Hematopoietic multipotent progenitor cell (in vitro differentiated cells): ENCODE measurements around the gene GMDS. TPM values are rescaled to one million over a fixed set of nuclear protein-coding genes. Genes with fewer than 3 reads are reported as not detected.

Experiments
- DNase-seq, 3 donors: peaks; one replicate each; pipeline ENCODE4 v3.0.0-alpha.2; 2011 to 2015; ENCODE audit warnings: low read depth in 2 of 3, low spot score in 2 of 3
- total RNA-seq: library from RNA; depleted of rRNA; stranded (reverse); fragments of >200 nt; gene quantifications from one replicate; pipeline ENCODE4 v1.2.3, GENCODE V29; 2012

Gene GMDS
- total RNA-seq, 1 donor = 12.7 TPM

DNA sequence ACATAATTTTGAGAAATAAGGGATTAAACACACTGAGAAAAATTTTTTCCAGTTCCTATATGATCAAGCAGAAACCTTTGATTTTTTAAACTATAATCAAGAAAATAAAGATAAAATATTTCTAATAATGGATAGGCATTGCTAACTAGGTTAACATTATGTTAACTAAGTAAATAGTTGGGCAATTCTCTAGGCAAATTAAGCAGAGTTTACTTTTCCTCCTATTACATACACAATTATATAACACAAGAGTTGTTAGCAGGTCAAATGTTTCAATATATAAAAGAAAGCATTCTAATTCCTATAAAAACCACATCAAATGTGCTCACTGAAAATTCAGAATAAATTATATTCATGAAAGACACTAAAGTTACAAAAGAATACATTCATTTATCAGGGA, 191.7 kb downstream of the GMDS start:
- DNase-seq = no peak

DNA sequence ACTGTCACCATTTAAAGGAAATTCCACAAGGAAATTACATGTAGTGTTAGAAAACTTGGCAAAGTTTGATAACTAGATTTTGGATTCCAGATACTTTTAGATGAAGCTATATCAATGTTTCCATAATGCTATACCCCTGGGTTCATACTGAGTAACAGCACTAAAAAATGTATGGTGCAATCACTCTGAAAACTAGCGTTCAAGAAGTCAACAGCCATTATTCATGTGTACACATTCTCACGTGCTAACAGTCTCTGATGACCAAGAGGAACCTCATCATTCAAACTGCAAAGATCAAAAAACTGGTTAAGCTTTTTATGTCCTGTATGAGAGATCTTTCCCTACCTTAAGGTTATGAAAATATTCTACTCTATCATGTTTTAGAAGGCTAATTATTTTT, 197.6 kb downstream of the GMDS start:
- no peak for DNase-seq

DNA sequence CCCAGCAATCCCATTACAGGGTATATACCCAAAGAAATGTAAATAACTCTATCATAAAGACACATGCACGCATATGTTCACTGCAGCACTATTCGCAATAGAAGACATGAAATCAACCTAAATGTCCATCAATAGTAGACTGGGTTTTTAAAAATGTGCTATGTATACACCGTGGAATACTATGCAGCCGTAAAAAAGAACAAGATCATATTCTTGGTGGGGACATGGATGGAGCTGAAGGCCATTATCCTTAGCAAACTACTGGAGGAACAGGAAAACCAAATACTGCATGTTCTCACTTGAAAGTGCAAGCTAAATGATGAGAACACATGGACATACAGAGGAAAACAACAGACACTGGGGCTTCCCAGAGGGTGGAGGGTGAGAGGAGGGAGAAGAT, 201.2 kb downstream of the GMDS start:
- DNase-seq = no peak

DNA sequence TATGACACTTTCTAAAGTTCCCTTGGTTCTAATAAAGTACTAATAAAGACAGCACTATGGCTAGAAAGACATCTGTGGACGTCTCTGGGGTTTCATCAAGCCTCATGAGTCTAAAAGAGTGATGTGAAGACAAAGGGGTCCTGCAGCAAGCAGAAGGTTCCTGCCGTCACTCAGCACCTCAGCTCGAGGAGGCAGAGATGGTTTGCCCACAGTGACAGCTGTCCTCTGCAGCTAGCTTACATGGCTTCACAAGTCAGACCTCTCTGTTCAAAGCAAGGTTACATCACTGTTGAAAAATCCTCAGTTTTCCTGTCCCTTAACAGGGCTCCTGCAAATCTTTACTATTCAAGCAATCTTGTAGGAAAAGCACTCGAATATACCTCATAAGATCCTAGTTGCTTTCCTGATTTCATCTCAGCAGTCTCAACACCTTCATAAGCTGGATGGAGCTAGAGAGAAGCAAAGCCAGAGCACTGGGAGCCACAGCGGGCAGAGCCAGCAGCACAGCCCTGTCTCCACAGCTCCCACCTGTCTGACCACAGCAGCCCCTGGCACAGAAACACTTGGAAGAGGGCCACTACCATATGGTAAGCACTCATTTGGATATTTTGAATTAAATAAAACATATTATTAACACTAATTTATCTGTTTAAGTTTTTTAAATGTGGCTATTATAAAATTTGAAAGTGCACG, 202.3 kb downstream of the GMDS start:
- DNase-seq = no peak

DNA sequence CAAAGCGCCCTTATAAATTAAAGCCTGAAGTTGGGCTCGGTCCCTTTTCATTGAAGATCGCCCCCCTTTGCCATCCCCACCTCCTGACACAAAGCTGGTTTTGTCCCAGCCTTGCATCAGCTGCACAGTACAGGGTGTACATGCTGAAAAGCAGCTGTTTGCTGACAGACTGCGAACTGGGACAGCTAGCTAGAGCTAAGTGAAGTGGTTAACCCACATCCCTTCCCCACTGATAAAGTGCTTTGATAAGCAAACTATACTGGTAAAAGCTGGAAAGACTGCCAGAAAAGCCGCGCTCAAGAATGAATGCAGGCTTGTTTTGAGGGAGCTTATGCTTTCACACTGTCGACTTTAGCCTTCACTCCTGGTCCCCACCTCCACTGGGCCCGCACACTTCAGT, 207.3 kb downstream of the GMDS start:
- peak; percentile 7 to 27 (median 8) for DNase-seq

DNA sequence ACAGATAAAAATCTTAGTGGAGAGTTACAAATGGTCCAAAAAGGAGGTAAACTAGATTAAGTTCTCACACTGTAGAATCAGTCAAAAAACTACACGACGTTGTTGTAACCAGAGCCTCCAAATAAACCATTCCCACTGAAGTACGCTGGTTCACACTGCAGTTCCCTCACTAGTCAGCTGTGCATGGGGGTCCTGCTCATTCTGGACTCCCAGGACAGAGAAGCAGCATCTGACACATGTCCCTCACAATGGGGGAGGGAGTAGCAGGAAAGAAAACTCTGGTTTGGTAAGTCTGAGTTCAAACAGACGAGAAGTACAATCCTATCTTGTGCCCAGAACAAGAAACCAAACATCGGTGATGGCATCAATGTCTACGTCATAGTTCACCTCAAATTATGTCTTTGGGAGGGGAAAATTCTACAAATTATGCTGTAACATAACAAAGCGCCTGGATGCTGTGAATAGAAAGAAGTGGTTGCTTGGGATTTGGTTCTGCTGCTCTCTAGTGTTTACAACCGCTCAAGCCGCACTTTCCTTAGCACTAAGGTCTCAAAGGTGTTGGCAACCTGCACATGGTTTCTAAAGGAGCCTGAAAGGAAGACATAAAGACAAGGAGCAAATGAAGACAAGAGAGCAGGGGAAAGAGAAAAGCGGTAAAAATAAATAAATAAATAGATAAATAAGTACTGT, 208.0 kb downstream of the GMDS start:
- DNase-seq = peak in 1 of 3 donors; percentile 46

DNA sequence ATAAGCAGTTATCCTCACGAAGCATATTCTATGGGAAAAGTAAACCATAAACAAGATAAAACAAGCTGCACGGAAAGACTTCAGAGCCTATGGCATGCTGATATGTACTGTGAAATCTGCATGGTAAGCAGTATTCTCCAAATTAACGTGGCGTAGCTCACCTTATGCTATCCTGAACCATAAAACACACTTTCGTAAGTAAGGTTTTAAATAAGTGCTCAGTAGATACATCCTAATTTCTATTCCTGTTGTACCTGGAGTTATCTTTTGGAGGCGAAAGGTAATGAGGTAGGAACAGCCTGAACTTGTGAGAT, 208.7 kb downstream of the GMDS start:
- DNase-seq = no peak

DNA sequence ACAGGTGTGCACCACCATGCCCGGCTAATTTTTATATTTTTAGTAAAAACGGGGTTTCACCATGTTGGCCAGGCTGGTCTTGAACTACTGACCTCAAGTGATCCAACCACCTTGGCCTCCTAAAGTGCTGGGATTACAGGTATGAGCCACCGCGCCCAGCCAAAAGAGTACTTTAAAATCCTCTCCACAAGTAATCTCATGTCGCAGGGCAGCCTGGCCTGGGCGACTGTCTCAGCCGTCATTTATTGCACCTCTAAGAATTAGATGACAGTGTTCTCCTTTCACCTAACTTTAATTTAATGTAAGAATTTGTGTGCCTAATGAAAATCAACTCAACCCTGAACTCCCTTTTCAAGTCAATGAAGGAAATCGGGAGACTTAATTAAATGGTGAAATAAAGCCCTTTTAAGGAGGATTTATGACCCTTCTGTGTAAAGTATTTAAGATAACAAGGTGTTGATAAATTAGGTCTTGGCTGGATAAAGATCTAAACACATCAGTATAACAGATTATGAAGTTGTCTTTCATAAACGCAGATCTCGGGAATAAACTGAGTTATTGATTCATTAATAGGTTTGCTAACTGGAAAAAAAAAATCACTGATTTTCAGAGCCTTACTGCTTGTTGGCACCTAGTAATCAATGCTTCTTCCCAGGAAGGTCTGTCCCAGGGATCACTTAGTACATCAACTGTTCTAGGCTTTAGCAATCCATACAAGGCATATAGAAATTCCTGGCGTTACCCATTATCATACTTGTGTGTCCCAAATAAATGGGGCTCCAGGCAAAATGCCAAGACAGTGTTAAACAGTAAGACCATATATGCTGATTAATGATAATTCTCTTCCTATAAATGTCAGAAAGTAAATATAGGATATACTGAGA, 209.3 kb downstream of the GMDS start:
- DNase-seq = no peak

DNA sequence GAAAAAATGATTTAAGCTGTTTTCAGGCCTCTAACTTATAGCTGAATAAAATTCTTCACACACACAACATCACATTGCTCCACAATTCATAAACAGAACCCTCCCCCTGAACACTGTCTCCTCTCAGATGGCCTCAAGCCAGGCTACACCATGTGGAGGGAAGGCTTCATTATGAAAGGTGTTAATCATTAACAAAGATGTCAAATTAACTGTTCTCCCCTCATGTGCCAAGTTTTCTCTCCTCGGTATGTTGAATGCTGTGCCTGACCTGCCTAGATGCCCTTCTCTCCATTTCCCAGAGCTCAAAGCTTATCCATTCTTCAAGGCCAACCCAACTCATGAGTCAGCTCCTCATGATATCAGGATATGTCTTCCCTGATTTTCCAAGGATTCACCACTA, 210.4 kb downstream of the GMDS start:
- no peak for DNase-seq

DNA sequence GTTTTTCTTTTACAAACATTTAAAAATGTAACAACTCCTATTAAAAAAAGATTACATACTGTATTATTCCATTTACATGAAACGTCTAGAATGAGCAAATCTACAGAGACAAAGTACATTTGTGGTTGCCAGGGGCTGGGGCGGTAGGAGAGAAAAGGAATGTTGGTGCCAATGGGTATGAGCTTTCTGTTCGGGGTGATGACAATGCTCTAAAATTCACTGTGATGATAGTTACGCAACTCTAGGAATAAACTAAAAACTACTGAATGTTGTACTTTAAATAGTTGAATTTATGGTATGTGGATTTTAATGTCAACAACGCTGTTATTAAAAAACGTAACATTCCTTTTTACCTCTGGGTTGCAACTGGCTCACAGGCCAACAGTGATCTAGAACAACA, 211.1 kb downstream of the GMDS start:
- no peak for DNase-seq

DNA sequence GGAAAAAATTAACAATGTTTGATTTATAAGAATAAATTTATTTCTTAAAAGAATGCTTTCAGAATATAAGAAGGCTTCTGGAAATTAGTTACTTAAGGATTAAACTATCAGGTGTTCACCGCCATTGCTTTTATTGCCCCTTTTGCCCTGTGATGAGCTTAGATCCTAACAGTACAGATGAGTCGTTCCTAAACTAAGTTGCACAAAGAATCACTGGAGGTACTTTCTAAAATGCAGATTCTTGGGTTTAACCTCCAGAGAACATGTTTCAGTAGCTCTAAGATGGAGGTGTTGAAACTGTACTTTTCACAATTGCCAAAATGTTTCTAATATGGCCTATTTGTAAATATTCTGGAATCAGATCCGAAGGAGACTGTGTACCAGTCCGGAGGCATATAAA, 211.9 kb downstream of the GMDS start:
- DNase-seq = no peak

DNA sequence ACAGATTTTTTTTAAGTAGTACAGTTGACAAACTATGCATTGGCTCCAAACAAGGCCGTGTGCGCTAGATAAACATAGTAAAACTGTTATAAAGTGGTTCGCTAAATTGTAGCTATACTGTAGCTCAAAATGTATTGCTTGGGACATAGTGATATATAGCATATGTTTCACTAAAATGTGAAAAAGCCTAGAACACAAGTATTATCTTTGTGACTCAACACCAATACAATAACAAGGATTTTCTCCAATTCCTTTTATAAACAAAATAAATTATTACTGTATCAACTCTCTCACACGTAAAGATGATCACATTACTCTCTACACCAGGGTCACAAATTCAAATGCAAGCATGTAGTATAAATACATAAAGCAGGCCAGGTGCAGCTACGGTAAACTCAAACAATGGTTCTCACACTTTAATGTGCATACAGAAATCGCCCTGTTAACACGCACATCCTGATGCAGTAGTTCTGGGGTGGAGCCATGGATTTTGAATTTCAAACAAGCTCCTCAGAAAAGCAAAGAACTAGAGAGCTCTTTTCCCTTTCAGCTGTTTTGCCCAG, 214.6 kb downstream of the GMDS start:
- DNase-seq = no peak

DNA sequence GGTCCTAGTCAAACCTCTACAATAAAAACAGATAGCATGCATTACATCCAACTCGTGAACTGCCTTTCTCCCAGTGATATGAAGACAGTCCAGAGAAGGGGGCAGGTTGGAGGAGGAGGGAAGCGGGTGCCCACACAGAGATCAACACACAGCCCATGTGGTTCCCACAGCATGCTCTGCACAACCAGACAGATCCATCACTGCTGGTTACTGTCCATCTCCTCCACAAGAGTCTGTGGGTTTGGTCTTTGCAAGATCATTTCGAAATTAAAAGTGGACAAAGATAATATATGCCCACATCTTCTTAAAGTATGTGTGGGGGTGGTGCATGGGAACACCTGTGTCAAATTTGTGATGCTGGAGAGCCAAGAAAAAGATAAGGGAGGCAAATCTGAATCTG, 215.5 kb downstream of the GMDS start:
- no peak for DNase-seq

DNA sequence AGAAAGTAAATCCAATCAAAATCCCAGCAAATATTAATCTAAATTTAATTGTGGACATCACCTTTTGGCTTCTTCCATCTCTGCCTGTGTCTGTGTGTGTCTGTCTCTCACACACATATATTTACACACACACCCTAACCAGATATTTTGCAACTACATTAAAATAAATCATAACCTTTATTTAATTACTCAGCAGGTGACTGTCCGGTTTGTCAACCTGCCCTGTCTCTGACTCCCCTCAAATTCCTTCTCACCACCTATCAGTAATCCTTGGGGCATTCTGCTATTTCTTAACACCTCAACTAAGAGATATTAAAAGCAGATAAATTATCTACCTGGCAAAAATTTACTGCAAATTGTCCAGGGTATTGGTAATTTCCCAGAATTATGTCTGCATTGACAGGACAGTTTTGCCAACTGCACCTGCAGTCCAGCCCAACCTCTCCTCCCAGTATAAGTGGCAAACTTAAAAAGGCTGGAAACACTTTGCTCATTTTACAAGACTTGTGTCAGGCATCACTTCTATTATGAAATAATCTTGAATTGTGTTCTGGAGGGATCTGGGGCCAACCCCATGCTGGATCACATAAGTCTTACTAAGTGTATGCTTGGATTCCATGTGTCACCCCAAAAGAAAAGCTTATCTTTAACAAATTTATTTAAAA, 216.1 kb downstream of the GMDS start:
- DNase-seq = no peak

DNA sequence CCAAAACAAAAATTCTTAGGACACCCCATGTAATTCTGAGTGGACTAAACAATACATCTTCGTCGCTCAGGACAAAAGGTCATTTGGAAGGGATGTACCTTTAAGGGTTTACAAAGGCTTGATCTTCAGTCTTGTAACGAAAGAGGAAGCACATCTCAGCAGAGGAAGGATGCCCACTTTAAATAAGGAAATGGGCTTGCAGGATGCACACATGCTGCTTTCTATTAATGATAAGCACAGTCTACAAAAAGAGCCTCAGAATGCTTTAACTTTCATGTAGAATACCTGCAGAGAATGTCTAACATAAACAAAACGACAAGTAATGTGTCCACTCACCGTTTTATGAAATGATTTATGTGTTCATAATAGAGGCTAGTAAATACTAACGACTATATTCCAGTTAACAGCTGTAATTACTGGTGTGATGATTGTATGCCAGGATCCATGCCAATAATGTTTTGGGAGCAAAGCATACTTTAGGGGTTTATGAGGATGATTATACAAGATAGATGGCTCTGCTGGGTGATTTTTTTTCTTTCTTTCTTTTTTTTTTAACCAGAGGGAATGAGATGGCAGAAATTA, 216.9 kb downstream of the GMDS start:
- DNase-seq = peak in 2 of 3 donors; percentile 51 to 88

DNA sequence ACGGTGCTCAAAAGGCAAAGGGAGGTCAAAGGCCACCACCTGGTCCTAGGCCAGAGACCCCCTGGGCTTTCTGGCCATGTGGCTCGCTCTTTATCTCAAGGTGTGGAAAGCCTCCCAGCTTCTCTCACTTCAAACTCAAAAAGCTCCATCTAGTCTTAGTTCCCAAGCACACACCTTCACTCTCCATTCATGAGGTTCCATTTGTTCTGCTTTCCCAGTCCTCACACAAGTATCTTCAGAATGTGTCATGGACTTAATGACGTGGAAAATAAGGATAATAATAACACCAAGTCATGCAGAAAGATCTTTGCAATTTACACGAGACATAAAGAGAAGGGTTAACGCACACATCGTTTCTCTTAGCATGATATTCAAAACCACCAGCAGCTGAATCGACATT, 219.3 kb downstream of the GMDS start:
- no peak for DNase-seq

DNA sequence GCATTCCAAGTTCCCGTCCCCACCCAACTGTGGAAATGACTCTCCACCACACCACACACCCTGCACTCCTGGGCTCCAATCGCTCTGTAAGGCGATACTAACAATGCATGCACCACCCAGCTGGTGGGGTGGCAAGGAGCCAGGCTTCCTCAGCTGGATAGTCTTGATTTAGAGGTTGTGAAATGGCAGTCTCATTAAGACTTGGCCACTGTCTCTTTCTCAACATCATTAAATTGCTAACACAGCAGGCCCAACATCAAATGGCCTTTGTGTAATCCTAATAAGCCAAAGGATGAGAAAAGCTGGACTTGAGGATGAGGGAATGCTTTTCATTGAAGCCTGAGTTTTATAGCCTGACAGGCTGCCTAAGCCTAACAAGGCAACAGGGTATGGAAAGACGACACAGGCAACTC, 223.7 kb downstream of the GMDS start:
- DNase-seq = peak in 1 of 3 donors; percentile 46

DNA sequence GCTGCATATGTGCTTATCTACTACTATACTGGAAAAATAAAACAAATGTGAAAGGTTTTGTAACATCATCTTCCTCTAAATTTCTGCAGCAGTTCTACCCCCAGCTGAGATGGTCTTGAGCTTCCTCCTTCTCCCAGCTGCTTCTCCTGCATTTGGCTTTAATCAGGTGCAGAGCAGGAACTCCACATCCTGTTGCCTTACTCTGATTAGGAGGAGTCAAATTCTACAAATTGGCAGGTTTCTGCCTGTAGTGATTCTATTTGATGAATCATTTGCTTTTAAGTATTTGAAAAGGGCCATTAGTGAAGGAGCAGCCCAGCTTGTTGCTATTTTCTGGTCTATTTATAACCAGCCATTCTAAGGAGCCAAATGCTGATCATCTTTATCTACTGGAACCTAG, 224.5 kb downstream of the GMDS start:
- peak in 2 of 3 donors; percentile 30 to 46 for DNase-seq

DNA sequence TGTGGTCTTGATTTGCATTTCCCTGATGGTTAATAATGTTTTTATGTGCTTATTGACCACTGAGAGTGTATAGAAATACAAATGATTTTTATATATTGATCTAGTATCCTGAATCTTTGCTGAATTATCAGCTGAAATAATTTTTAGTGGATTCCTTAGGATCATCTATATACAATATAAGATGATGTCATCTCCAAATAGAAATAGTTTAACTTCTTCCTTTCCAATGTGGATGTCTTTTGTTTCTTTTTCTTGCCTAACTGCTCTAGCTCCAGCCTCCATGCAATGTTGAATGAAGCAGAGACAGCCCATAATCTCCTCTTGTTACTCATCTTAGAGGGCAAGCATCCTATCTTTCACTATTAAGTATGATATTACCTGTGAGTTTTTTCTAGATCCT, 226.4 kb downstream of the GMDS start:
- DNase-seq = no peak

DNA sequence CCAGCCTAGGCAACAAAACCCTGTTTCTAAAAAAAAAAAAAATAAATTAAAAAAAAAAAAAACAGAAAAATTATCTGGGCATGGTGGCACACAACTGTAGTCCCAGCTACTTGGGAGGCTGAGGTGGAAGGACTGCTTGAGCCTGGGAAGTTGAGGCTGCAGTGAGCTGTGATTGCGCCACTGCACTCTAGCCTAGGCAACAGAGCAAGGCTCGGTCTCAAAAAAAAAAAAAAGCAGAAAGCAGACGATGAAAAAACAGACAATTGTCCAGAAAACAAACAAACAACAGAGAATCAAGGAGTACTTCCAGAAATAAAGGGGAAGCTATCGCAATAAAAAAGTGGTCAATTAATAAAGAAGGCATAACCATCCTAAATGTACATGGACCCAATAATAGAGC, 229.4 kb downstream of the GMDS start:
- DNase-seq = no peak
